ENCODE data around the gene DGKZ.

The DGKZ gene

DNA sequence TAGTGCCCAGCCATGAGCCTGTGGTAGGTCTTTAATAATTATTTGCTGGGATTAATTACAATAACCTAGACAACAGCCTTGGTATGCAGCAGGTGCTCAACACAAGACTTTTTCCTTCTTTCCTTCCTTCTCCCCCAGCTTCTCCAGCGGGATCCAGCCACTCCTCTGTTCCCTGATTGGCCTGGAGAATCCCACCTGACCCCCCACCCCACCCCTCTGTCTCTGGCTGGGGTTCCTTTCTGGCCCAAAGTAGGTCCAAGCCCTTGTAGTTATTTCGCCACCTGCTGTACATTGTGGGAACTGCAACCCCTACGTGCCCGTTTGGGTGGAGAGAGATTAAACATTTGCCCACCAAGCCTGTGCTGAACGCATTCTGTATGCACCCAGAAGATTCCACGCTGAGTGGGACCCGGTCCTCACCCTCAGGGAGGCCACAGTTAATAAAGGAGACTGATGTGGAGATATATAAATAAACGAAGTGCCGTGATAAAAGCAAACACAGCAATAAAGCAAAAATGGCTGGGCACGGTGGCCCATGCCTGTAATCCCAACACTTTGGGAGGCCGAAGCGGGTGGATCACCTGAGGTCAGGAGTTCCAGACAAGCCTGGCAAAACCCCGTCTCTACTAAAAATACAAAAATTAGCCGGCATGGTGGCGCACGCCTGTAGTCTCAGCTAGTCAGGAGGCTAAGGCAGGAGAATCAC, 32.1 kb upstream of the DGKZ start:
- peak; percentile 75 for DNase-seq (ENCODE audit: low read depth)
- TF ChIP-seq, protein P1, sequence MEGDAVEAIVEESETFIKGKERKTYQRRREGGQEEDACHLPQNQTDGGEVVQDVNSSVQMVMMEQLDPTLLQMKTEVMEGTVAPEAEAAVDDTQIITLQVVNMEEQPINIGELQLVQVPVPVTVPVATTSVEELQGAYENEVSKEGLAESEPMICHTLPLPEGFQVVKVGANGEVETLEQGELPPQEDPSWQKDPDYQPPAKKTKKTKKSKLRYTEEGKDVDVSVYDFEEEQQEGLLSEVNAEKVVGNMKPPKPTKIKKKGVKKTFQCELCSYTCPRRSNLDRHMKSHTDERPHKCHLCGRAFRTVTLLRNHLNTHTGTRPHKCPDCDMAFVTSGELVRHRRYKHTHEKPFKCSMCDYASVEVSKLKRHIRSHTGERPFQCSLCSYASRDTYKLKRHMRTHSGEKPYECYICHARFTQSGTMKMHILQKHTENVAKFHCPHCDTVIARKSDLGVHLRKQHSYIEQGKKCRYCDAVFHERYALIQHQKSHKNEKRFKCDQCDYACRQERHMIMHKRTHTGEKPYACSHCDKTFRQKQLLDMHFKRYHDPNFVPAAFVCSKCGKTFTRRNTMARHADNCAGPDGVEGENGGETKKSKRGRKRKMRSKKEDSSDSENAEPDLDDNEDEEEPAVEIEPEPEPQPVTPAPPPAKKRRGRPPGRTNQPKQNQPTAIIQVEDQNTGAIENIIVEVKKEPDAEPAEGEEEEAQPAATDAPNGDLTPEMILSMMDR (conservative IDR thresholded peaks at IDR 0.05; ENCODE audit: low read length), result peak; percentile 86
- no peak overlapping the region for H3K4me3 ChIP-seq (ENCODE audit: low read length)

DNA sequence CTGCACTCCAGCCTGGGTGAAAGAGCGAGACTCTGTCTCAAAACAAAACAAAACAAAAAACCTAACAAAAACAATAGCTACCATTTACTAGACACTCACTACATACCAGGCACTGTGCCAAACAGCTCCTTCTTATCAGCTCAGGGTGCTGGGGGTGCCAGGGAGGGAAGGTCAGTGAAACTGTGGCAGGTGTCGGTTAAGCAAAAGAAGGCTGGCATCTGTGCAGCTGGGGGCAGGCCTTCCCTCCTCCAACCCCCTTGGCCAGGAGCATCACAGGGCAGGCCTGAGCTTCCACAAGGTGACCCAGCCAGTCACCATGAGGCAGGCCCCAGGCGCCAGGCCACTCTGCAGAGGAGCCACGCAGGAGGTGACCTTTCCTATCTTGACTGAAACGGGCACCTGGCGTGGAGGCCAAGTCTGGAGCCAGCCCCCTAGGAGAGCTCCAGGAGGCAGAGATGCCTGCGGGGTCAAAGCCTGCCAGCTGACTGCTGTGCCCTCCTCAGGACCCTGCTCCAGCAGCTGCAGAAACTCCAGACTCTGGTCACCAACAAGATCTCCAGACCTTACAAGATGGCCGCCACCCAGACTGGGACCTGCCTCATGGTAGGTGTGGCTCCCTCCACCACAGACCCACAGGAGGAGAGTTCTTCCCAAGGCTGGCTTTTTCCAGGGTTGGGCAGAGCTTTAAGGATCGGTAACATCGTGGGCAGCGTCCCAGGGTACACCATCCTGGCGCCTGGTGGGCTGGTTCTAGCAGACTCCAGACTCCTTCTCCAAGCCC, 31.3 kb upstream of the DGKZ start:
- H3K4me3 ChIP-seq (ENCODE audit: low read length), result no peak overlapping the region
- TF ChIP-seq, protein P1 (conservative IDR thresholded peaks at IDR 0.05; ENCODE audit: low read length), result no peak
- no peak for DNase-seq (ENCODE audit: low read depth)

DNA sequence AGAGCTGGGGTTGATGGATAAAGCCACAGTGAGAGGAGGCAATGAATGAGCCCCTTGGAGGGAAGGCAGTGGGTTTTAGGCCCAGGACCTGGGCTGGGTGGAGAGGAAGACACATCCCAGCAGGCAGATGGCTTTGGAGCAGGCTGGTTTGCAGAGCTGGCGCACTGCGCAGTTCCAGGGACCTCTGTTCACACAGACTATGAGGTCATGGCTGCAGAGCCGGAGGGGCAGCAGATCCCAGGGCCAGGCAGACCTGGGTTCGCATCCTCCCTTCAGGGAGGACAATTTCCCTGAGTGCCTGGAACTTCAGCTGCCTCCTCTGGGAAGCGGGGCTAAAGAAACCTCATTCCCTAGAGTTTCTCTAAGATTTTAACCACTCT, 28.2 kb upstream of the DGKZ start:
- DNase-seq (ENCODE audit: low read depth), result no peak
- TF ChIP-seq, protein P1 (conservative IDR thresholded peaks at IDR 0.05; ENCODE audit: low read length), result no peak
- no peak overlapping the region for H3K4me3 ChIP-seq (ENCODE audit: low read length)

DNA sequence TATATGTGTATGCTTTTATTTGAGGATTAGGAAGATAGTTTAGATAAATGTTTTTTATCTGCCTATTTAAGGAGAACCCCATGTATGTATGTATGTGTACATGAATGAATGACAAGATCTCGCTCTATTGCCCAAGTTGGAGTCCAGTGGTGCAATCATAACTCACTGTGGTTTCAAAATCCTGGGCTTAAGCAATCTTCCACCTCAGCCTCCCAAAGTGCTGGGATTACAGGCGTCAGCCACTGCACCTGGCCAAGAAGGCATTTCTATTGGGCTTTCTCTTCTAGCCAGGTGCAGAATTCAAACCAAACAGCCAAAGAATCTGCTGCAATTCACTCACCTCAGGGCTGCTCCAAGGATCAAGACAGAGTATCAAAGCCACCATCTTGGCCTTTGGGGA, 25.5 kb upstream of the DGKZ start:
- no peak overlapping the region for H3K4me3 ChIP-seq (ENCODE audit: low read length)
- peak; percentile 44 for DNase-seq (ENCODE audit: low read depth)
- TF ChIP-seq, protein P1 (conservative IDR thresholded peaks at IDR 0.05; ENCODE audit: low read length), result no peak

DNA sequence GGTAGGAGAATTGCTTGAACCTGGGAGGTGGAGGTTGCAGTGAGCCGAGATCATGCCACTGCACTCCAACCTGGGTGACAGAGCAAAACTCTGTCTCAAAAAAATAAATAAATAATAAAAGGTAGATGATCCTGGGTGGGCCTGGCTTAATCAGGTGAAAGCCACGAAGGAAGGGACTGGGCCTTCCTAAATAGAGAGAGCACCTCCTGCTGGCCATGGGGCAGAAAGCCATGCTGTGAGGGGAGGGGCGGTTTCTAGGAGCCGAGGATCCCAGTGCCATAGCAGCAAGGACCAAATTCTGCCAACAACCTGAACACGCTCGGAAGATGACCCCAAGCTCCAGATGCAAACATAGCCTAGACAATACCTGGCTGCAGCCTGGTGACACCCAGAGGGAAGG, 24.5 kb upstream of the DGKZ start:
- TF ChIP-seq, protein P1 (conservative IDR thresholded peaks at IDR 0.05; ENCODE audit: low read length), result peak; percentile 59
- H3K4me3 ChIP-seq (ENCODE audit: low read length), result no peak overlapping the region
- peak; percentile 46 for DNase-seq (ENCODE audit: low read depth)

DNA sequence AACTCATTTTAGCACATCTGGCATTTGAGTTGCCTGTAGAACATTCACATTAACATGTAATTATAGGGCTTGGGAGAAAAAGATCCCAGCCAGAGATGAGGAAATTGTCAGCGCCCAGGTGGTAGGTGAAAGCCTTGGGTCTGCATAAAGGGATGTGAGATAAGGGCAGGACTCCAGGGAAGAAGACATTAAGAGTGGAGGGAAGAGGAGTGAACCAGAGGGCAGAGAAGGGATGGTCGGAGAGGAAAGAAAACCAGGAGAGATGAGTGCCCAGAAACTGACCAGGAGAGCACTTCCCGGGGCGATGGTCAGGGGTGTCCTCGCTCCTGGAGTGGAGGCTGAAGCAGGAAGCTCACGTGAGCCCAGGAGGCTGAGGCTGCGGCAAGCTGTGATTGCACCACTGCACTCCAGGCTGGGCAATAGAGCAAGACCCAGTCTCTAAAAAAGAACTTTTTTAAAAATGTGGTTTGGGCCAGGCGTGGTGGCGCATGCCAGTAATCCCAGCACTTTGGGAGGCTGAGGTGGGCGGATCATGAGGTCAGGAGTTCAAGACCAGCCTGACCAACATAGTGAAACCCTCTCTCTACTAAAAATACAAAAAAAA, 20.3 kb upstream of the DGKZ start:
- TF ChIP-seq, protein P1 (conservative IDR thresholded peaks at IDR 0.05; ENCODE audit: low read length), result no peak
- H3K4me3 ChIP-seq (ENCODE audit: low read length), result no peak overlapping the region
- DNase-seq (ENCODE audit: low read depth), result no peak

All from AG10803 (cell line).